CD4-positive, CD25-positive, alpha-beta regulatory T cell (primary cell): ENCODE results near the gene CDKAL1. TPM values are rescaled to one million over a fixed set of nuclear protein-coding genes. Genes with fewer than 3 reads are reported as not detected.
"Not testable (repeated sequence)": the region's sequence is repeated elsewhere in the genome, so short reads cannot be mapped to it uniquely, and the experiment has no call there.

Experiments
- ATAC-seq, 2 donors: fragments of 150-1000 bp; cut with Tn5 transposase; one replicate each; pipeline ENCODE4 v1.10.0; 2021; ENCODE audit warnings: low read depth in 2 of 2, moderate number of reproducible peaks in 2 of 2, moderate library complexity in 1 of 2
- DNase-seq, 3 donors: peaks; one replicate each; pipeline versions ENCODE4 v3.0.0 to v3.0.0-alpha.2; 2012 to 2022; ENCODE audit warnings: mixed read lengths in 1 of 3
- H3K27ac ChIP-seq: one replicate; pipeline ENCODE4 v1.7.0; 2013; ENCODE audit warnings: mild to moderate bottlenecking, low read length; ENCODE audit not compliant: insufficient read depth, poor library complexity, severe bottlenecking
- H3K27me3 ChIP-seq: one replicate; pipeline ENCODE4 v1.7.0; 2013; ENCODE audit warnings: low read length; ENCODE audit not compliant: control insufficient read depth, insufficient read depth
- H3K36me3 ChIP-seq: one replicate; pipeline ENCODE4 v1.7.0; 2013; ENCODE audit warnings: mild to moderate bottlenecking, low read length, moderate library complexity; ENCODE audit not compliant: control insufficient read depth, insufficient read depth
- H3K4me1 ChIP-seq: 2 replicates; pipeline ENCODE4 v1.7.0; 2013; ENCODE audit warnings: mild to moderate bottlenecking, low read length; ENCODE audit not compliant: insufficient read depth, control insufficient read depth, poor library complexity, severe bottlenecking
- H3K4me3 ChIP-seq: one replicate; pipeline ENCODE4 v1.7.0; 2013; ENCODE audit warnings: low read depth, mild to moderate bottlenecking, low read length, moderate library complexity
- H3K9me3 ChIP-seq, 2 experiments: 1 replicate in 1 of 2; 2 replicates in 1 of 2; pipeline ENCODE4 v1.7.0; 2013; ENCODE audit warnings: low read length in 2 of 2, mild to moderate bottlenecking in 1 of 2, moderate library complexity in 1 of 2; ENCODE audit not compliant: control insufficient read depth in 2 of 2
- H3K27ac Mint-ChIP-seq, 3 donors: one replicate each; pipeline ENCODE4 v1.8.0; 2020 to 2022; ENCODE audit warnings: mild to moderate bottlenecking in 3 of 3, mixed read lengths in 3 of 3, moderate library complexity in 2 of 3
- H3K27me3 Mint-ChIP-seq: one replicate; pipeline ENCODE4 v1.8.0; 2022; ENCODE audit warnings: mild to moderate bottlenecking, mixed read lengths
- H3K36me3 Mint-ChIP-seq: one replicate; pipeline ENCODE4 v1.8.0; 2020; ENCODE audit warnings: mixed read lengths
- H3K4me1 Mint-ChIP-seq, 4 donors: one replicate each; pipeline ENCODE4 v1.8.0; 2020 to 2022; ENCODE audit warnings: mixed read lengths in 4 of 4, mild to moderate bottlenecking in 1 of 4
- H3K4me3 Mint-ChIP-seq, 4 donors: one replicate each; pipeline ENCODE4 v1.8.0; 2020 to 2022; ENCODE audit warnings: mild to moderate bottlenecking in 4 of 4, mixed read lengths in 4 of 4, moderate library complexity in 3 of 4
- H3K9me3 Mint-ChIP-seq, 7 donors: one replicate each; pipeline ENCODE4 v1.8.0; 2020 to 2022; ENCODE audit warnings: mixed read lengths in 7 of 7, mild to moderate bottlenecking in 3 of 7, moderate library complexity in 2 of 7
- polyA plus RNA-seq, 4 donors: library from polyadenylated mRNA; unstranded; fragments of 300-500 nt; fragmentation: Illumina TruSeq; gene quantifications; one replicate each; pipeline ENCODE4 v1.2.3, GENCODE V29; 2021
- total RNA-seq: library from RNA; stranded (reverse); gene quantifications from one replicate; pipeline ENCODE4 v1.2.3, GENCODE V29; 2022

CDKAL1 gene
- total and polyA plus RNA-seq, 5 donors from 2014 or later = 26.1 to 39.4 (median 30.4) TPM

DNA sequence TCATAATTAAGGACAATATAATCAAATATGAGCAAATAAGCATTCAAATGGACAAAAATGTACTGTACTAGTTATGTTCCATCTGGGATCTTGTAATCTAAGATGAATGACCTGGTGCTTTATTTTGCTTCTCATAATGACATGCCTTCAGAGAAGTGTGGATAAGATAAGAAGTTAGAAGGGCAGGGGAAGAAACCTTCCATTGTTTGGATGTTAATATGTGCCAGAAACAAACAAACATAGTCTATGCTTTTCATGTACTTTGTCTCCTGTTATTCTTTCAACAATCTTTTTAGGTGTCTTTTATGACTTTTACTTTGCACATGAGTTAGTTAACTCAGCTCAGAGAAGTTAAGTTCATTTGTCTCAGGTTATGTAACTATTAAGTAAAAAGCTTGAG, 547.8 kb downstream of the CDKAL1 start:
- Histone ChIP-seq H3K4me1 (no peaks in the 10 kb centered on the region), H3K4me3 (no peak overlapping the region), H3K27ac (no peak overlapping the region), H3K9me3 (no peaks in the 10 kb centered on the region), H3K36me3 (peaks cover 4% of the 10 kb centered on the region), H3K27me3 (no peaks in the 10 kb centered on the region)
- Mint-ChIP-seq H3K27me3 (no peaks in the 10 kb centered on the region), H3K27ac (no peak overlapping the region), H3K36me3 (peaks cover 34% of the 10 kb centered on the region), H3K4me1 (peaks cover 0 to 5% (median 0%) of the 10 kb centered on the region in 4 donors), H3K9me3 (peaks cover 0 to 5% (median 1%) of the 10 kb centered on the region in 7 donors), H3K4me3 (no peak overlapping the region)
- DNase-seq (no peak), ATAC-seq (no peak)

DNA sequence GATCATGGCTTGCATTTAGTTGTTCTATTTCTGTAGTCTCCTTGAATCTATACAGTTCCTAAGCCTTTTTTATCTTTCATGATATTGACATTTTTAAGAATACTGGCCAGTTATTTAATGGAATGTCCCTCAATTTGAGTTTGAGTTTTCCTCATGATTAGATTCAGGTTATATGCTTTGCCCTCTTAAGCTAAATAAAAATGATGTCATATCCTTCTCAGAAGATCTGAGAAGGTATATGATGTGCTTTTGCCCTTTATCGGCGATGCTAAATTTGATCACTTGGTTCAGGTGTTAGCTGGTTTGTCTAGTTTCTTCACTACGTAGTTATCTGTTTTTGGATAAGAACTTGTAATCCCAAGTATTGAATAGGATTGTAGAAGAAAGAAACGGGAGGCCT, 549.5 kb downstream of the CDKAL1 start:
- DNase-seq (no peak), ATAC-seq (no peak)
- H3K36me3 ChIP-seq = peaks cover 4% of the 10 kb centered on the region
- no peaks in the 10 kb centered on the region for H3K27me3 ChIP-seq
- no peaks in the 10 kb centered on the region for H3K9me3 ChIP-seq
- no peak overlapping the region for H3K27ac Mint-ChIP-seq
- H3K4me1 ChIP-seq = no peaks in the 10 kb centered on the region
- peaks cover 38% of the 10 kb centered on the region for H3K36me3 Mint-ChIP-seq
- peaks cover 0 to 11% (median 0%) of the 10 kb centered on the region in 4 donors for H3K4me1 Mint-ChIP-seq
- H3K4me3 Mint-ChIP-seq = no peak overlapping the region
- no peak overlapping the region for H3K27ac ChIP-seq
- no peak overlapping the region for H3K4me3 ChIP-seq
- peaks cover 0 to 2% (median 0%) of the 10 kb centered on the region in 7 donors for H3K9me3 Mint-ChIP-seq
- H3K27me3 Mint-ChIP-seq = no peaks in the 10 kb centered on the region

DNA sequence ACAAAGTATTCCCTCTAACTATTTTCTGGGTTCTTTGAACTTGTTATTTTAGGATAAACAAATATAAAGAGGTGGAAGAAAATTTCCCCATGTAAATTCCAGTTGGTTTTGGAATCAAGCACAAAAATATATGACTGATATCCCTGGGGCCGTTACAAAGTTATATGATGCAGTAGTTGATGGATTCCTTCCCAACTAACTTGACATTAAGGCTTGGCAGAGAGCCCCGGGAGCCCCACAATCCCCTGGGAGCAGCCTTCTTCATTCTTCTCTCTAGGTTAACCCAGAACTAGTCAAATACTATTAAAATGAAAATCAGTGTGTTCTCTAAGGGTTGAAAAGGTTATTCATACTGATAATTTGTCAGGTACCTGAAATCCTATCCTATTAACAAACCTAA, 550.4 kb downstream of the CDKAL1 start:
- Histone ChIP-seq H3K9me3 (no peaks in the 10 kb centered on the region), H3K4me3 (no peak overlapping the region), H3K4me1 (no peaks in the 10 kb centered on the region), H3K27ac (no peak overlapping the region), H3K27me3 (no peaks in the 10 kb centered on the region), H3K36me3 (peaks cover 4% of the 10 kb centered on the region)
- DNase-seq (no peak), ATAC-seq (no peak)
- Mint-ChIP-seq H3K4me1 (peaks cover 0 to 11% (median 0%) of the 10 kb centered on the region in 4 donors), H3K36me3 (peaks cover 38% of the 10 kb centered on the region), H3K9me3 (peaks cover 0 to 1% (median 0%) of the 10 kb centered on the region in 7 donors), H3K4me3 (no peak overlapping the region), H3K27me3 (no peaks in the 10 kb centered on the region), H3K27ac (no peak overlapping the region)

DNA sequence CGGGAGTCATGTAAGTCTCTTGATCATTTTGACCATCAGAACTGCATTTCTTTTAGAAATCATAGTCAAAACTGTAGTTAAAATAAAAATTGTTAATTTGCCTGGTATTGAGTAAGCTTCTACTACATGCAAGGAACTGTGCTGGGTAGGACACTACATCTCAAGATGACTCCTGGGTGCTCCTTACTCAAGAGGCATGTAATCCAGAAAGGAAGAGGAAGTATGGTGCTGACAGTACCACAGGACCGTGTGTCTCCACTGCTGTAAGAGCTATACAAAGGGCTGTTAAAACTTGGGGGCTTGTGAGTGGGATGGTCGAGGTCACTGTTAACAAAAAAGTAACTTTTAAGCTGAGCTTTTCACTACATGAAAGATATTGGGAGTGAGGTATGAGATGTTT, 551.0 kb downstream of the CDKAL1 start:
- H3K27me3 ChIP-seq = no peaks in the 10 kb centered on the region
- DNase-seq (no peak), ATAC-seq (no peak)
- no peak overlapping the region for H3K4me3 Mint-ChIP-seq
- H3K36me3 Mint-ChIP-seq = peaks cover 36% of the 10 kb centered on the region
- peaks cover 0 to 1% (median 0%) of the 10 kb centered on the region in 7 donors for H3K9me3 Mint-ChIP-seq
- H3K27ac Mint-ChIP-seq = no peak overlapping the region
- no peak overlapping the region for H3K27ac ChIP-seq
- H3K4me1 ChIP-seq = no peaks in the 10 kb centered on the region
- peaks cover 4% of the 10 kb centered on the region for H3K36me3 ChIP-seq
- H3K9me3 ChIP-seq = no peaks in the 10 kb centered on the region
- H3K4me3 ChIP-seq = no peak overlapping the region
- H3K4me1 Mint-ChIP-seq = peaks cover 0 to 11% (median 0%) of the 10 kb centered on the region in 4 donors
- no peaks in the 10 kb centered on the region for H3K27me3 Mint-ChIP-seq

DNA sequence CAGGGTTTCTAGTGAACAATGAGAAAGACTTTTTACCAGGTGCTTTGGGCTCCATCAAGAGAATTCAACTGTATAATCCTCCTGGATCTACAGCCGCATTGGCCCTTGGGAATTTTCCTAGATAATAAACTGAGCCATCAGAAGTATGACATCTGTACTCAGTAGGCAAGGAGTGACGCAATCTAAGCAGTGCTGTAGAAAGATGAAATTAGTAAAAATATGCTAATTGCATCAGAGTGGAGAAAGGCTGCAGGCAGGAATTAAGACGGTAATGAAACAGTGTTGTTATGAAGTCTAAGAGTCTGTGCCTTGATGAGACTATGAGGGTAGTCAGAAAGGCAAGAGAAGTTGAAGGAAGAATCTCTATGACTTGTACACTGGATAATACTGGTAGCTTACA, 551.4 kb downstream of the CDKAL1 start:
- Mint-ChIP-seq H3K27me3 (no peaks in the 10 kb centered on the region), H3K4me3 (no peak overlapping the region), H3K27ac (no peak overlapping the region), H3K4me1 (peaks cover 0 to 11% (median 0%) of the 10 kb centered on the region in 4 donors), H3K9me3 (peaks cover 0 to 1% (median 0%) of the 10 kb centered on the region in 7 donors), H3K36me3 (peaks cover 31% of the 10 kb centered on the region)
- Histone ChIP-seq H3K27me3 (no peaks in the 10 kb centered on the region), H3K4me1 (no peaks in the 10 kb centered on the region), H3K4me3 (no peak overlapping the region), H3K36me3 (peaks cover 4% of the 10 kb centered on the region), H3K27ac (no peak overlapping the region), H3K9me3 (no peaks in the 10 kb centered on the region)
- DNase-seq = no peak
- no peak for ATAC-seq

DNA sequence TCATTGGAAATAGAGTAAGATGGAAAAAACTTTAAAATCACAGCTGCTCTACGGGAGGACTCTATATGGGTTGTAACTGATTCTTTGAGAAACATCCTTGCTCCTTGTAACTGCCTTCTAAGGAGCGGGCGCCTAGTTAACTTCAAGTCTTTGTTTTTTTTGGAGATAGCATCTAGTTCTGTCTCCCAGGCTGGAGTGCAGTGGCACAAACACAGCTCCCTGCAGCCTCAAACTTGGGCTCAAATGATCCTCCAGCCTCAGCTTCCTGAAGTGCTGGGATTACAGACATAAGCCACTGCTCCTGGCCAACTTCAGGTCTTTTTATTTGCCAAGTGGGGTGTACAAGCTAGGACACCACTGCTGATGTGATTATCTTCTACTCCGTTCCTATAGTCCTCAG, 552.9 kb downstream of the CDKAL1 start:
- ATAC-seq (no peak), DNase-seq (no peak)
- Histone ChIP-seq H3K4me3 (no peak overlapping the region), H3K4me1 (no peaks in the 10 kb centered on the region), H3K27me3 (no peaks in the 10 kb centered on the region), H3K36me3 (peaks cover 4% of the 10 kb centered on the region), H3K27ac (no peak overlapping the region), H3K9me3 (no peaks in the 10 kb centered on the region)
- no peak overlapping the region for H3K27ac Mint-ChIP-seq
- H3K27me3 Mint-ChIP-seq = no peaks in the 10 kb centered on the region
- H3K36me3 Mint-ChIP-seq = peaks cover 35% of the 10 kb centered on the region
- H3K9me3 Mint-ChIP-seq = peaks cover 0 to 1% (median 0%) of the 10 kb centered on the region in 7 donors
- H3K4me3 Mint-ChIP-seq = no peak overlapping the region
- H3K4me1 Mint-ChIP-seq = peaks cover 0 to 11% (median 0%) of the 10 kb centered on the region in 4 donors

DNA sequence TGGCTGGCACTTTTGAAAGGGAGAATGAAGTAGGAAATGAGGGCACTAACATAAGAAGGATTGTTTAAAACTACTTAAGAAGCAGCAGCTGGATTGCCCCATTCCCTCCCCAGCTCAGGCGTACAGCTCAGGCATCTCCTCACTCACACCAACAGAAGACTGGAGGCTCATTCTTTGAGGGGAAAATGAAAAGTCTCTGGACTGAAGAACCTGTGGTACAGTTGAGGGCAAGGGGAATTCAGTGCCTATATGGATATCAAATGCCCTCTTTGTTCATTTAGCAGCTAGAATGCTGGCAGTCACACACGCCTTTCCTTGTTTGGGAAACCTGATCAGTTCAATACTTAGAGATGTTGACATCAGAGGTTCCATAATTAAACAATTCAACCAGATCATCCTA, 557.2 kb downstream of the CDKAL1 start:
- Histone ChIP-seq H3K36me3 (no peaks in the 10 kb centered on the region), H3K27ac (no peak overlapping the region), H3K9me3 (no peaks in the 10 kb centered on the region), H3K4me1 (no peaks in the 10 kb centered on the region), H3K4me3 (no peak overlapping the region), H3K27me3 (no peaks in the 10 kb centered on the region)
- peaks cover 0 to 2% (median 0%) of the 10 kb centered on the region in 7 donors for H3K9me3 Mint-ChIP-seq
- ATAC-seq (no peak), DNase-seq (no peak)
- no peak overlapping the region for H3K27ac Mint-ChIP-seq
- H3K27me3 Mint-ChIP-seq = no peaks in the 10 kb centered on the region
- peaks cover 32% of the 10 kb centered on the region for H3K36me3 Mint-ChIP-seq
- no peak overlapping the region for H3K4me3 Mint-ChIP-seq
- peaks cover 0 to 6% (median 0%) of the 10 kb centered on the region in 4 donors for H3K4me1 Mint-ChIP-seq

DNA sequence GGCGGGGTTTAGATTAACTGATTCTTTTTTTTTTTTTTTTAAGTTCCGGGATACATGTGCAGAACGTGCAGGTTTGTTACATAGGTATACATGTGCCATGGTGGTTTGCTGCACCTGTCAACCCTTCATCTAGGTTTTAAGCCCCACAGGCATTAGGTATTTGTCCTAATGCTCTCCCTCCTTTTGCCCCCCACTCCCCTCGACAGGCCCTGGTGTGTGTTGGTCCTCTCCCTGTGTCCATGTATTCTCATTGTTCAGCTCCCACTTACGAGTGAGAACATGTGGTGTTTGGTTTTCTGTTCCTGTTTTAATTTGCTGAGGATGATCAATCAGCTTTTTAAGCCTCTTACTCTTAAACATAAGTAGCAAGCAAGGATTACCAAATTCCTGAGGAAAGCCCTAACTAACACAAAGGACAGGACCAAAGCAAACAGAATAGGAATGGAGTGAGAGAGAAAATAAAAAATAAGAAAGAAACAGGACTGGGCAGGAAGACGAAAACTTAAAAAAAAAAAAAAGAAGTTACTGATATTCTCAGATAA, 558.0 kb downstream of the CDKAL1 start:
- H3K36me3 Mint-ChIP-seq = peaks cover 23% of the 10 kb centered on the region
- H3K9me3 ChIP-seq, H3K36me3 ChIP-seq, H3K27me3 ChIP-seq, DNase-seq, H3K27ac ChIP-seq, ATAC-seq, H3K9me3 Mint-ChIP-seq, H3K4me1 ChIP-seq, H3K4me3 Mint-ChIP-seq, H3K27me3 Mint-ChIP-seq, H3K4me3 ChIP-seq, H3K27ac Mint-ChIP-seq, H3K4me1 Mint-ChIP-seq: not testable (repeated sequence)
